OCI-LY7 (cell line): ENCODE measurements around the gene STAC3. TPM values are rescaled to one million over a fixed set of nuclear protein-coding genes. Genes with fewer than 3 reads are reported as not detected.

Experiments
- BruUV-seq: library from RNA; stranded (reverse); fragments of 400-500 nt; replicated peaks from 2 replicates; lab custom pipeline; 2021; lab: Mats Ljungman, UMichigan
- CTCF ChIA-PET: fragments of 300-600 bp; sonication (Branson Sonifier 250); formaldehyde crosslinking; loops from one replicate; lab custom pipeline; 2022; ENCODE audit warnings: antibody characterized with exemption; ENCODE audit not compliant: unreplicated experiment; lab: Charles Lee
- POLR2A ChIA-PET: fragments of 300-600 bp; sonication (Branson Sonifier 250); formaldehyde crosslinking; loops from one replicate; lab custom pipeline; 2022; ENCODE audit warnings: antibody characterized with exemption; lab: Charles Lee
- DNase-seq: peaks from one replicate; pipeline ENCODE4 v3.0.0-alpha.2; 2015; ENCODE audit warnings: low spot score
- H2AFZ ChIP-seq: fragments of 200-600 bp; sonication (generic), shearing (Covaris generic); 2 replicates; pipeline ENCODE4 v1.6.1; 2014; ENCODE audit warnings: mild to moderate bottlenecking, antibody characterized with exemption, low read length, moderate library complexity
- H3K27ac ChIP-seq: fragments of 200-600 bp; sonication (generic); 2 replicates; pipeline ENCODE4 v1.5.1; 2014; ENCODE audit warnings: mixed run types, low read depth, mild to moderate bottlenecking, moderate library complexity, low read length, inconsistent platforms; ENCODE audit not compliant: poor library complexity, severe bottlenecking
- H3K36me3 ChIP-seq: fragments of 200-600 bp; sonication (generic); 2 replicates; pipeline ENCODE4 v1.6.1; 2014; ENCODE audit warnings: mild to moderate bottlenecking, antibody characterized with exemption, low read length, moderate library complexity, mixed read lengths; ENCODE audit not compliant: insufficient read depth
- H3K4me1 ChIP-seq: fragments of 200-600 bp; sonication (generic); 2 replicates; pipeline ENCODE4 v1.5.1; 2014; ENCODE audit warnings: mild to moderate bottlenecking, low read length; ENCODE audit not compliant: insufficient read depth, poor library complexity, severe bottlenecking
- H3K4me2 ChIP-seq: fragments of 200-600 bp; sonication (generic); 2 replicates; pipeline ENCODE4 v1.6.1; 2014; ENCODE audit warnings: mild to moderate bottlenecking, low read length
- H3K4me3 ChIP-seq: fragments of 200-600 bp; sonication (generic); 2 replicates; pipeline ENCODE4 v1.5.1; 2014; ENCODE audit warnings: mild to moderate bottlenecking, low read depth, low read length; ENCODE audit not compliant: poor library complexity, severe bottlenecking
- H3K79me2 ChIP-seq: fragments of 200-600 bp; sonication (generic); 2 replicates; pipeline ENCODE4 v1.6.1; 2016; ENCODE audit warnings: low read depth, mild to moderate bottlenecking, low read length, moderate library complexity, mixed read lengths; ENCODE audit not compliant: insufficient read depth
- H3K9me2 ChIP-seq: fragments of 200-600 bp; sonication (generic); 2 replicates; pipeline ENCODE4 v1.6.1; 2016; ENCODE audit warnings: mild to moderate bottlenecking, low read length, mixed read lengths; ENCODE audit not compliant: insufficient read depth
- H3K9me3 ChIP-seq: fragments of 200-600 bp; sonication (generic); 2 replicates; pipeline ENCODE4 v1.6.1; 2014; ENCODE audit warnings: mild to moderate bottlenecking, mixed run types, low read length, mixed read lengths
- H4K20me1 ChIP-seq: fragments of 200-600 bp; sonication (generic); 2 replicates; pipeline ENCODE4 v1.6.1; 2014; ENCODE audit warnings: mild to moderate bottlenecking, antibody characterized with exemption, low read length, moderate library complexity, mixed read lengths; ENCODE audit not compliant: insufficient read depth
- EZH2phosphoT487 ChIP-seq: fragments of 200-600 bp; sonication (generic); IDR thresholded peaks from 2 replicates; pipeline ENCODE4 v1.6.1; 2018; ENCODE audit warnings: low read depth, borderline replicate concordance, mild to moderate bottlenecking, mixed run types, antibody characterized with exemption, low read length, moderate library complexity, mixed read lengths
- intact Hi-C: fragments of 100-400 bp; cut with micrococcal nuclease; formaldehyde crosslinking; loops from one replicate; pipeline ENCODE4 v1.10.0; 2022; ENCODE audit not compliant: unreplicated experiment
- total RNA-seq, 2 experiments: library from RNA; depleted of rRNA in 1 of 2; stranded (reverse); fragments of >200 nt in 1 of 2; shearing (Covaris generic) in 1 of 2; gene quantifications; 2 replicates each; pipeline ENCODE4 v1.2.3, GENCODE V29; 2014 to 2022
- TF ChIP-seq, protein P1 (sequence below): fragments of 200-600 bp; sonication (generic); conservative IDR thresholded peaks from 2 replicates; pipeline ENCODE4 v1.5.1; 2014; ENCODE audit warnings: mild to moderate bottlenecking, antibody characterized with exemption, low read length, moderate library complexity, mixed read lengths

STAC3 gene
- total RNA-seq, 2 experiments from 2014 or later = 1.4 to 6.8 TPM

DNA sequence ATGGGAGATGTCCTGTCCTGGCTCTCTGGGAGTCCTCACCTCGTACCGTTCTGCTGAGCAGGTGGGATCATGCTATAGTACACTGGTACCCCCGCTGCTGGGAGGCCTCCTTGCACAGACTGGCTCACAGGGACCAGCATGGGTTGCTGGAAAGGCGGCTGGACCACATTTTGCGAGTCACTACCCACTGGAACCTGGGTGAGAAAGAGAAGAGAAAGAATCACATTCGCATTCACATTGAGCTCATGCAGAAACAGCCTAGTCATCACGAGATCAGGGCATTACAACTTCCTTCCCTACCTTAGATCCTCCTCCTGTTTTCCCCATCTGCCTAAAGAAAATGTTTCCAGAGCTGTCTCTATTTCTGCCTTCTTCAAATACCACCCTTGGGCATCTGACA, 17.3 kb upstream of the STAC3 start:
- intact Hi-C loops = no loop called here
- no TSS peak for BruUV-seq
- H3K4me2 ChIP-seq = no peak overlapping the region
- TF ChIP-seq, protein P1, sequence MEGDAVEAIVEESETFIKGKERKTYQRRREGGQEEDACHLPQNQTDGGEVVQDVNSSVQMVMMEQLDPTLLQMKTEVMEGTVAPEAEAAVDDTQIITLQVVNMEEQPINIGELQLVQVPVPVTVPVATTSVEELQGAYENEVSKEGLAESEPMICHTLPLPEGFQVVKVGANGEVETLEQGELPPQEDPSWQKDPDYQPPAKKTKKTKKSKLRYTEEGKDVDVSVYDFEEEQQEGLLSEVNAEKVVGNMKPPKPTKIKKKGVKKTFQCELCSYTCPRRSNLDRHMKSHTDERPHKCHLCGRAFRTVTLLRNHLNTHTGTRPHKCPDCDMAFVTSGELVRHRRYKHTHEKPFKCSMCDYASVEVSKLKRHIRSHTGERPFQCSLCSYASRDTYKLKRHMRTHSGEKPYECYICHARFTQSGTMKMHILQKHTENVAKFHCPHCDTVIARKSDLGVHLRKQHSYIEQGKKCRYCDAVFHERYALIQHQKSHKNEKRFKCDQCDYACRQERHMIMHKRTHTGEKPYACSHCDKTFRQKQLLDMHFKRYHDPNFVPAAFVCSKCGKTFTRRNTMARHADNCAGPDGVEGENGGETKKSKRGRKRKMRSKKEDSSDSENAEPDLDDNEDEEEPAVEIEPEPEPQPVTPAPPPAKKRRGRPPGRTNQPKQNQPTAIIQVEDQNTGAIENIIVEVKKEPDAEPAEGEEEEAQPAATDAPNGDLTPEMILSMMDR = no peak
- no peak for TF ChIP-seq EZH2phosphoT487
- no peaks in the 10 kb centered on the region for H4K20me1 ChIP-seq
- peaks cover 52% of the 10 kb centered on the region for H3K36me3 ChIP-seq
- no peaks in the 10 kb centered on the region for H3K9me3 ChIP-seq
- ChIA-PET CTCF (no interaction called here), POLR2A (no interaction called here)
- H3K9me2 ChIP-seq = no peaks in the 10 kb centered on the region
- DNase-seq = no peak
- no peak overlapping the region for H3K27ac ChIP-seq
- peaks cover 5% of the 10 kb centered on the region for H3K4me1 ChIP-seq
- no peaks in the 10 kb centered on the region for H3K79me2 ChIP-seq
- no peak overlapping the region for H3K4me3 ChIP-seq
- no peak overlapping the region for H2AFZ ChIP-seq

DNA sequence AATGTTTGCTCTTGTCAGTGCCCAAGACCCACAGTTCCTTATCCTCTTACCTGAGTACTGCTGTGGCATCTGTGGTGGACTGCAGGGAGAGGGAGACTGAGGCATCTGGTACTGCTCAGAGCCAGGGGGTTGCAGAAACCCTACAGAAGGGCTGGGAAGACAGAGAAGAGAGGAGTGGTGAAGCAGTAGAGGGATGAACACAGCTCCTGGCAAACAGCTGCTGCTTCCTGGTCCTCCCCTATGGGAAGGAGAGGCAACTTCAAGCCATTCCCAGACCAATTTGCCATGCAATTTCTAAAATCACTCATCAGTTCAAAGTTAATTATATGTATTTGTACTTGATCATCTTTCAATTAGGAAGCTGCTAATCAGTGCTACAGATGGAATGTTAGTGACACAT, 15.7 kb upstream of the STAC3 start:
- H3K4me3 ChIP-seq = no peak overlapping the region
- POLR2A ChIA-PET = no interaction called here
- intact Hi-C loops = no loop called here
- no peaks in the 10 kb centered on the region for H4K20me1 ChIP-seq
- no peak for DNase-seq
- H3K4me1 ChIP-seq = peaks cover 5% of the 10 kb centered on the region
- no peaks in the 10 kb centered on the region for H3K9me2 ChIP-seq
- TF ChIP-seq, protein P1 = no peak
- no peak for TF ChIP-seq EZH2phosphoT487
- no peaks in the 10 kb centered on the region for H3K79me2 ChIP-seq
- no peak overlapping the region for H2AFZ ChIP-seq
- peaks cover 51% of the 10 kb centered on the region for H3K36me3 ChIP-seq
- no TSS peak for BruUV-seq
- no peak overlapping the region for H3K4me2 ChIP-seq
- no peaks in the 10 kb centered on the region for H3K9me3 ChIP-seq
- CTCF ChIA-PET = no interaction called here
- H3K27ac ChIP-seq = no peak overlapping the region

DNA sequence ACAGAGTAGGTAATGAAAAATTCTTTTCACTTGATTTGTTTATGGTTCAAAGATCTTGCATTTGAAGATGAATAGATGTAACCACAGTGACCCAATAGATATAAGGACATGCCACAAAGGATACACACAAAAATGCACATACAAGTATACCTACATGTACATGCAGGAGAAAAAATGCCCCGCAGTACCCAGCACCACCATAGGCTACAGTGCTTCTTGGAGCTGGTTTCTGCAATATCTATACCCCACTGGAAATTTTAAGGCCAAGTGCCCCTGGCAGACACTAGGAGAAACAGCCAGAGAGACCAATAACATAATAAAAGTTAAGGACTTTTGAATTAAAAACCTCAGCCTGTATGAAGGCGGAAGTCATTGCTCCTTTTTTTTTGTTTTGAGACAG, 12.1 kb upstream of the STAC3 start:
- Histone ChIP-seq H3K4me1 (peaks cover 5% of the 10 kb centered on the region), H2AFZ (no peak overlapping the region), H3K4me3 (no peak overlapping the region), H3K9me3 (no peaks in the 10 kb centered on the region), H4K20me1 (no peaks in the 10 kb centered on the region), H3K4me2 (no peak overlapping the region), H3K27ac (no peak overlapping the region), H3K36me3 (peaks cover 41% of the 10 kb centered on the region), H3K79me2 (no peaks in the 10 kb centered on the region), H3K9me2 (no peaks in the 10 kb centered on the region)
- BruUV-seq = no TSS peak
- no peak for DNase-seq
- POLR2A ChIA-PET = no interaction called here
- intact Hi-C loops = loop anchor here (1.0 kb wide), 1 partner anchor 190 kb away; no protein-coding TSS in a partner anchor
- CTCF ChIA-PET = no interaction called here
- TF ChIP-seq, protein P1 = no peak
- no peak for TF ChIP-seq EZH2phosphoT487
